Glomerular endothelial cell (primary cell): ENCODE results near the gene RFC3. TPM values are rescaled to one million over a fixed set of nuclear protein-coding genes. Genes with fewer than 3 reads are reported as not detected.
A peak's percentile ranks its signal among the peaks of the same experiment; 100 is the strongest.
"Not testable (repeated sequence)": the region's sequence is repeated elsewhere in the genome, so short reads cannot be mapped to it uniquely, and the experiment has no call there.

Experiments
- DNase-seq: peaks from one replicate; pipeline ENCODE4 v3.0.0-alpha.2; 2011; ENCODE audit warnings: low read depth, low spot score; ENCODE audit errors: extremely low read depth
- total RNA-seq: library from RNA; depleted of rRNA; stranded (reverse); fragments of >200 nt; gene quantifications from 2 replicates; pipeline ENCODE4 v1.2.3, GENCODE V29; 2015

Gene RFC3
- total RNA-seq: 4.2 and 12.3 TPM in 2 replicates

- DNase-seq: peak; percentile 69
These were observed at the start of gene RFC3 for GRCh38 chr13:33817901-33818706. Gene RFC3 (plus strand): TSS chr13:33818149. CDS start chr13:33818179, 30 bp downstream.

DNA sequence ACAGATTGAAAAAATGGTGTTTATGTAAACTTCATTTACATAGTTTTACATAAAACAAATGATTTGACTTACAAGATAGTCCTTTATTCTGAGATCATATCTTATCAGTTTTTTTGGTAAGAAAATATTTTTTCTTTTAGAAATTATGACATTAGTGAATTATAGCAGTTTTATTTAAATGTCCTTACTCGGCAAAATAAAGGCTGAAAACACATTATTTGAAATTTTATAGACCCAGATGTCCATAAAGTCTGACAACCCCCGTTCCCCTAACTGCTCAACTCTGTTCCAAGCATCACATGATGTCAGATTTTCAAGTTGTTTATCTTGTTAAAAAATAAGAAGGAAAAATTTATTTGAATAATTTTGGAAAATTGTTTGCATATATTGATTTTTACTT is 46.7 kb upstream of the RFC3 start:
- no peak for DNase-seq

DNA sequence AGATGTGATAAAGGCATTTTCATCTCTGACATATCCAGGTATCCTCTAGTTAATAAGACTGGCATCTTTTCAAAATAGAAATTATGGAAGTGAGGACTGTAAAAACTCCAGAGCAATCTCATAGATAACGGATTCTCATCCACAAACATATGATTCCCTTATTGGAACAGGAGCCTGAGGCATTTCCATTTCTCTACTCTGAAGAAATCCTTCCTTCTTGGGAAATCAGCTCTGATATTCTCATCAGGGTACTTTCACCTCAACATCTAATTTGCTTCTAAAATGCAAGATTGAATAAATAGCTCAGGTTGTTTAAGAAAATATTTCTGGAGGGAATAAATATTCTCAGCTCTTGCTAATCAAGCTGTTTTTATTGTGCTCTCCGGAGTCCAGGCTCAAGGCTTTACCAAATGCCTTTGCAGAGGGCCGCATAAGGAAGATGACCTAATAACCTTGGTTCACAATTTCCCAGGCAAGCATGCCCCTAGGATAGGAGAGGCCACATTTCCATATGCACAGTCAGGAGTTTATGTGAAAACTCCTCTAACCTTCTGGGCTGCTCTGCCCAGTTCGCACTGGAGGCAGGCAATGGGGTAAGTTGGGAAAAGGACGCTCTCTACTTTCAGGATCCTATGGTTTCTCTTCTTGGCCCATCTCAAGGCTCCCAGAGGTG is 44.0 kb upstream of the RFC3 start:
- no peak for DNase-seq

GRCh38 chr13:33775339-33776108 is 42.4 kb upstream of the RFC3 start:
- no peak for DNase-seq

DNA sequence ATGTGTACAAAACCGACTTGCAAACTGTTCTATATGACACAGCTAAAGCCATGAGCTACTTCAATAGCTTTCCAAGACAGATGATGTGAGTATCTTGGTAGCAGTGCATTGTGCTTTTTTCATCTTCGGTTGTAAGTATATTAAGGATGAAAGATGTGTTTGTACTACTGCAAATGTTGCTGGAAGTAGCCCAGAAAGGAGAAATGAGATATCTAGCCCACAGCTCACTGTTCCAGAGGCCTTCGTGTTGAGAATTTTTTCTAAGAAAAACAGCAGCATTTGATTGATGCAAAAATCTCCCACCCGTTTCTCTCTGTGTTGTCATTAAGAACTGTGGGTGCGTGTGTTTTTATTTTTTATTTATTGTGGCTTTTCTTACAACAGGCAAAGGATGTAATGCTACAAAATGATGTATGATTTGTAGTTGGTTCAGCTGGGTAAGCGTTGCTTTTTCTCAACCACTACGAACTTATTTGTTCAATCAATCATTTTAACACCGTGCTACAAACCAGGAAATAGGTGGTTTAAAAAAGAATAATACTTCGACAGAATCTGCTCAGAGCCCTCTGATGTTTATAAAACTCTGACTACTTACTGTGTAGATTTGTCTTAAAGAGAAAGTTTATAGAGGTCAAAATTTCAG is 41.6 kb upstream of the RFC3 start:
- no peak for DNase-seq

DNA sequence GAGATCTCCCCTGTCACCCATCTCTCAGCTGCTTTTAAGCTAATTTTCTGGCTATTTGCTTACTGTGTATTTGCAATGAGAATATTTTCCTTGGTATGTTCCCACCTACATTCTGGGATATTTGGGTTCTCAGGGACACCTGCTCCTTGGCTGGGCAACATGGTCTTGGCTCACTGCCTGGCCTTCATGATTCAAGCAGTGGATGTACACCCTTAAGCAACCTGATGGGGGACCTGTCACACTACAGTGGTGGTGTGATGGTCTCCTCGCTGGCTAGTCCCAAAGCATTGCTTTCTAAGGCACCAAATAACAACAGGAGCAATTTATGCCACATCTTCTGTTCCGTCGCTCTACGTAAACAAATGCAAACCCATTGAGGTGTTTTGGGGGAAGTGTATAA is 35.3 kb upstream of the RFC3 start:
- no peak for DNase-seq

GRCh38 chr13:33783212-33783611 is 34.7 kb upstream of the RFC3 start:
- not testable (repeated sequence) for DNase-seq

- DNase-seq: no peak
These were observed 33.2 kb upstream of the RFC3 start for GRCh38 chr13:33784738-33785137.

DNA sequence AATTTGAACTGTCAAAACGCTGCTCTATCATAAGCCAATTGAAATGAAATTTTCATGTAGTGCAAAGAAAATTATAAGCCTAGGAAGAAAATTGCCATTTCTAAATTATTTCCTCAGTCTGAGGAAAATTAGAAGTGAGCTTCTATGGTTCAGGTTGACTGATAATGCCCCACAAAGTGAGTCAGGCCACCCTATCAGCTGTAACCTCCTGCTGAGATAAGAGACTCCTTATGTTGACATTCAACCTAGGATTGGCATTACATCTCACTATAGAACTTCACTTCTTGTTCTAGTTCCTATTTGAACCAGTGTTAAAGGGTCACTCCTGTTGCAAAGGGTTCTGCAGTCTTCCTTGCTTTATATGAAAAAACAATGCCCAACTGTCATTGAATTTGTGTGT is 32.6 kb upstream of the RFC3 start:
- DNase-seq: no peak

DNA sequence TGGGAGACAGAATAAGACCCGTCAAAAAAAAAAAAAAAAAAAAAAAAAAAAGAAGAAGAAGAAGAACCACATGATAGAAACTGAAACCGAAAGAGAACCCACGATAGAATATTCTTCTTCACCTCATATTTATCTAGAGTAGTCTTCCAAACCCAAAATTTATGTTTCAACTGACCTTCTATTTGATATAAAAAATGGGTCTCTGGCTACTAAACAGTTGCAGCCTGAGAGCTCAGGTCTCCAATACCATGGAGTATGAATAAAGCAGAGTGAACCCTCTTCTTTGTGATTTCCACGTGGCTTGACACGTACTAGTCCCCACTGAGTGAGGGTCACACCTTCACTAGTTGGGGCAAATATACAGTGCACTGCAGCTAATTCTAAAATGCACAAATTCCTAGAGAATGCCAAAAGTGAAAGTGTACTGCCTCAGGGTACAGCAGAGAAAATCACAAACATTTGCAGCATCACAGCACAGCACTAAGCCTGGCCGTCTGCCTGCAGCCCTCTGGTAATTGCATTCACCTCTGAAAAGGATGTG is 30.8 kb upstream of the RFC3 start:
- no peak for DNase-seq

- DNase-seq: no peak
These were observed 28.8 kb upstream of the RFC3 start for GRCh38 chr13:33789066-33789606.

GRCh38 chr13:33789739-33790138 is 28.2 kb upstream of the RFC3 start:
- DNase-seq: no peak

DNA sequence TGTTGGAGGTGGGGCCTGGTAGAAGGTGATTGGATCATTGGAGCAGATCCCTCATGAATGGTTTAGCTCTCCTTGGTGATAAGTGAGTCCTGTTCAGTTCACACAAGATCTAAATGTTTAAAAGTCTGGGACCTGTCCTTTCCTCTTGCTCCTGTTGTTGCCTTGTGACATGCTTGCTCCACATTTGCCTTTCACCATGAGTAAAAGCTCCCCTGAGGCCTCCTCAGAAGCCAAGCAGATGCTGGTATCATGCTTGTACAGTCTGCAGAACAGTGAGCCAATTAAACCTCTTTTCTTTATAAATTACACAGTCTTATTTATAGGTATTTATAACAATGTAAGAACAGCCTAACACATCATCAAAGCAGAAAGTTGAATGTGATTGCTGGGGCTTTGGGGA is 24.2 kb upstream of the RFC3 start:
- DNase-seq: no peak

- DNase-seq: no peak
These were observed 23.4 kb upstream of the RFC3 start for GRCh38 chr13:33794576-33794975.

DNA sequence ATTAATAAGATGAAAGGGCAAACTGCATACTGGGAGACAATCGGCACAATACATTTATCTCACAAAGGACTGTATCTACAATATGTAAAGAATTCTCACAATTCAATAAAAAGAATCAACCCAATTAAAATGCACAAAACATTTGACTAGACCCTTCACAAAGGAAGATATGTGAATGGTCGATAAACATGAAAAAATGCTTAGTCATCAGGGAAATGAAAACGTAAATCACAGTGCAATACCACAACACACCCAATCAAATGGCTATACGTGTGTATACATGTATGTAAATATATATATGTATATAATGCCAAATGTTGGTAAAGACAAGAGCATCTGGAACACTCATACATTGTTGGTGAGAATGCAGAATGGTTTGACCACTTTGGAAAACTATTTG is 21.9 kb upstream of the RFC3 start:
- DNase-seq: no peak

DNA sequence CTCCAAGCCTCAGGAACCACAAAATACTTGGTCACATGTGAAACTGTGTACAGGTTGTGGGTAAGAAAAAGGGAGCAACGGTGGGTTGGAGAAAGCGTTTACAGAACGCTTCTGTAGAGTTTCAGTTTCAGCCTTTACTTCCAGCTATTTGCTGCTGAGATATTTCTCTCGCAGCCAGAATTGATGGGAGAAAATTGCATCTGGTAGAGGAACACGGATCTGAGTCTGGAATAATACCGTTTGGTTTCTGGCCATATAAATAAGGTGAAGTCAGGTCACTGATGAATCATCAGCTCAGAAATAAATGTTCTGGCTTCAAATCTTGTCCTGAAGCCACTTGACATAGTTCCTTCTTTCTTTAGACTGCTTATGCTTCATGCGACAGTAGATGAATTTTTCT is 20.3 kb upstream of the RFC3 start:
- DNase-seq: no peak

GRCh38 chr13:33798023-33798422 is 19.9 kb upstream of the RFC3 start:
- DNase-seq: no peak

- DNase-seq: no peak
These were observed 17.9 kb upstream of the RFC3 start for GRCh38 chr13:33799950-33800592.

DNA sequence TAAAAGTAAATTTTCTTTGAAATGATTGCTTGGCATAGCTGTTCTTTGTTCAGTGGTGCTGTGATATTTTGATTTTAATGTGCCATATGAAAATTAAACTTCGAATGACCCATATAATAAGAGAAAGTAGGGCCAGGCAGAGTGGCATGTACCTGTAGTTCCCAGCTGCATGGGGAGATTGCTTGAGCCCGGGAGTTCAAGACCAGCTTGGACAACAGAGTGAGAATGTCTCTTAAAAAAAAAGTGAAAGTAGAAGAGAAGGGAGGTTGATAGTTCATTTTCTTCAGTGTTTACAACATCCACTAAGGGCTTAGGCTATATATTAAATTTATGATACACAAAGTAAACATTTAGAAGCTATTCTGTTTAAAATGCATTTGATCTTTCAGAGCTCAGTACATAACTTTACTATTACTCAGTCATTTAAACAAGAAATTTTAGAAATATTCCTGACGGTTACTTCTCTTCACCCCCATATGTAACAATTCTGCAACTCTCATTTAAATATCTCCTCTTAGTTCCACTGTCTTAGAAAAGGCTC is 17.2 kb upstream of the RFC3 start:
- no peak for DNase-seq
